Epithelial cell of esophagus (primary cell): ENCODE measurements around the gene CCBE1.

Source experiments
- DNase-seq: peaks from one replicate; pipeline ENCODE4 v3.0.0; 2010; ENCODE audit warnings: low read depth
- H3K4me3 ChIP-seq: 2 replicates; pipeline ENCODE4 v1.5.1; 2011; ENCODE audit warnings: mild to moderate bottlenecking, low read length, control low read depth
- TF ChIP-seq, protein P1 (sequence below): IDR thresholded peaks from 2 replicates; pipeline ENCODE4 v1.5.1; 2011; ENCODE audit warnings: low read depth, mild to moderate bottlenecking, low read length, control low read depth, inconsistent platforms; ENCODE audit not compliant: insufficient read depth; ENCODE audit errors: missing control alignments

The CCBE1 gene

GRCh38 chr18:59509481-59510442, 187.5 kb downstream of the CCBE1 start:
- DNase-seq: no peak

GRCh38 chr18:59505356-59505755, 191.9 kb downstream of the CCBE1 start:
- TF ChIP-seq, protein P1, sequence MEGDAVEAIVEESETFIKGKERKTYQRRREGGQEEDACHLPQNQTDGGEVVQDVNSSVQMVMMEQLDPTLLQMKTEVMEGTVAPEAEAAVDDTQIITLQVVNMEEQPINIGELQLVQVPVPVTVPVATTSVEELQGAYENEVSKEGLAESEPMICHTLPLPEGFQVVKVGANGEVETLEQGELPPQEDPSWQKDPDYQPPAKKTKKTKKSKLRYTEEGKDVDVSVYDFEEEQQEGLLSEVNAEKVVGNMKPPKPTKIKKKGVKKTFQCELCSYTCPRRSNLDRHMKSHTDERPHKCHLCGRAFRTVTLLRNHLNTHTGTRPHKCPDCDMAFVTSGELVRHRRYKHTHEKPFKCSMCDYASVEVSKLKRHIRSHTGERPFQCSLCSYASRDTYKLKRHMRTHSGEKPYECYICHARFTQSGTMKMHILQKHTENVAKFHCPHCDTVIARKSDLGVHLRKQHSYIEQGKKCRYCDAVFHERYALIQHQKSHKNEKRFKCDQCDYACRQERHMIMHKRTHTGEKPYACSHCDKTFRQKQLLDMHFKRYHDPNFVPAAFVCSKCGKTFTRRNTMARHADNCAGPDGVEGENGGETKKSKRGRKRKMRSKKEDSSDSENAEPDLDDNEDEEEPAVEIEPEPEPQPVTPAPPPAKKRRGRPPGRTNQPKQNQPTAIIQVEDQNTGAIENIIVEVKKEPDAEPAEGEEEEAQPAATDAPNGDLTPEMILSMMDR: no peak
- DNase-seq: no peak
- no peak overlapping the region for H3K4me3 ChIP-seq

More at GRCh38 chr18:59509481-59510442, 187.5 kb downstream of the CCBE1 start:
- H3K4me3 ChIP-seq: no peak overlapping the region
- TF ChIP-seq, protein P1: no peak

DNA sequence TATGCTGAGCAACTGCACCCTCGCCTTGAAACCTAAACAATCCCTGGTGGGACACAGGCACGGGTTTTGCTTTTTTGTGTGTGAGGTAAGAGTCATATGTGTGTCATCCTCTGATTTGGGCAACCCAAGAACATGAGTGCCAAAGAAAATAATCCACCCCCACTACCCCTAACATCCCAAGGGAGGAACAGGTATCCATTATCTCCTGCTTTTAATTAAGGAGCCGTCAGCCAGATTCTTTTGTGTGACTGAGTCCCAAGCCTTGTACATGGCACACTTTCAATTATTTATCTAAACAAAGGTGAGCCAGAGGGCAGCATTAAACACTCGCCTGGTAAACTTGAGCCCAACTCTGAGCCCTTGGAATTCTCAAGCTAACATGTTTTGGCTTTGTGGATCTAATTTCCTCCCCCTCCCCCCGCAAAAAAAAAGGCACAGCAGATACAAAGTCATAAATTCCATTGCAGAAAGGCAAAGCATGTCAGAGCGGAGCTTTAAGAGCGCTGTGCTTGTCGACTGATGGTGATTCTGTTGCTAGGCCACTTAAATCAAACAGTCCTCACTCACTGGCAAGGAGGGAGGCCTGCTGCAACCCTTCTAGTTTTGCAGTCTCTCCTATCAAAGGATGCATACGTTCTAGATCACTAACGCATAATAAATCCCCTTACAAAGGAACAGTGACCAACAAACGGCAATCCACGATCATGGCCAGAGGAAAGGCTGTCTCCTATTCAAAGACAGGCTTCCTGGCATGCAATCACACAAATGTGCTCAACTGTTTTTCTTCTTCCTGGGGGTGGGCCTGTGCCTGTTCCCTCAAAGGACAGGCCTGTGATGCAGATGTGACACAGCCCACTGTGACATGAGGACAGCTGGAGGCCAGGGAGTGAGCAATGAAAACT, 194.7 kb downstream of the CCBE1 start:
- H3K4me3 ChIP-seq: no peak overlapping the region
- TF ChIP-seq, protein P1: no peak
- peak; percentile 80 for DNase-seq

GRCh38 chr18:59501920-59502273, 195.3 kb downstream of the CCBE1 start:
- TF ChIP-seq, protein P1: no peak
- H3K4me3 ChIP-seq: no peak overlapping the region
- DNase-seq: peak; percentile 61

- H3K4me3 ChIP-seq: no peak overlapping the region
- TF ChIP-seq, protein P1: no peak
Observed at GRCh38 chr18:59500765-59501164, 196.5 kb downstream of the CCBE1 start.

DNA sequence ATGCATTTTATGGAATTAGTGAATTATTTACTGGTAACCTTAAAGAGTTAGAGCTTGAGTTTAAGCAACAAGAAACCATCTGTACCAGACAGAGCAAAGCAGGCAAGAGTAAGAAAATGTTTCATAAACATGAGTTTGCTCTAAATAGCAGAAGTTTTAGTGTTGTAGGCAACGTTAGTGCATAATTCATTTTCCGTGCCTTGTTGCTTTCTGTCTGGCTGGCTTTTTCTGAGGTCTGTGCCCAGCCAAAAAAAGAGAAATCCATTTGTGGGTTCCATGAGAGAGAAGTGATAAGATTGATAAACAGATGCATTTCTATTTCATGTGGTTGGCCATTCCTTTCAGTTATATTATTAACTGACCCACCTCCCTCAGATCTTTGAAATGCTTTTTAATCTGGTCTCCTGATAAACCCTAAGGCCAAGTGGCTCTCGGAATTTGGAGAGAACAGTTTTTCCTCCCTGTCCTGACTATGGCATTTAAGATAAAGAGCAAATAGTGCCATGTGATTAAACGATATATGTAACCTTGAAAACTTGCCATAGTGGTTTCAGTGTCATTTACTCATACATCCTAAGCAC, 198.6 kb downstream of the CCBE1 start:
- TF ChIP-seq, protein P1: no peak
- DNase-seq: no peak
- H3K4me3 ChIP-seq: no peak overlapping the region

More at GRCh38 chr18:59500765-59501164, 196.5 kb downstream of the CCBE1 start:
- no peak for DNase-seq
